Lower leg skin (tissue), 4 donors: ENCODE measurements around the gene RAB38. TPM values are rescaled to one million over a fixed set of nuclear protein-coding genes. Genes with fewer than 3 reads are reported as not detected.

Source experiments
- DNase-seq, 2 donors: peaks; one replicate each; pipeline ENCODE4 v3.0.0-alpha.2; 2019; ENCODE audit warnings: low spot score in 2 of 2
- H3K4me3 ChIP-seq: fragments of 200-600 bp; sonication (generic); 2 replicates; pipeline ENCODE4 v1.5.1; 2017; ENCODE audit warnings: mild to moderate bottlenecking, low read depth; ENCODE audit not compliant: poor library complexity, severe bottlenecking
- POLR2A ChIP-seq, 2 donors: fragments of 450-650 bp; IDR thresholded peaks; one replicate each; pipeline ENCODE4 v1.6.1; 2016 to 2017; ENCODE audit warnings: antibody characterized with exemption in 2 of 2, mild to moderate bottlenecking in 1 of 2, moderate library complexity in 1 of 2
- WGBS, 2 donors: methylation state at CpG; one replicate each; pipeline ENCODE4 v1.1.5; 2018; 5-methylcytosine and 5-hydroxymethylcytosine counted together
- intact Hi-C: fragments of 100-400 bp; cut with DNase I; formaldehyde crosslinking; loops from one replicate; pipeline ENCODE4 v1.15.0; 2023; ENCODE audit warnings: low total_unique reads
- total RNA-seq, 4 donors: library from RNA; depleted of rRNA; stranded (reverse); fragments of >200 nt; gene quantifications; one replicate each; pipeline ENCODE4 v1.1.0, GENCODE V29; 2016
- TF ChIP-seq, protein P1 (sequence below), 3 donors: fragments of 450-650 bp; IDR thresholded peaks; one replicate each; pipeline ENCODE4 v1.5.1; 2016; ENCODE audit warnings: antibody characterized with exemption in 3 of 3, mild to moderate bottlenecking in 3 of 3, moderate library complexity in 2 of 3

The RAB38 gene
- total RNA-seq, 4 donors from 2014 or later: 26.9 to 87.3 (median 69.6) TPM

DNA sequence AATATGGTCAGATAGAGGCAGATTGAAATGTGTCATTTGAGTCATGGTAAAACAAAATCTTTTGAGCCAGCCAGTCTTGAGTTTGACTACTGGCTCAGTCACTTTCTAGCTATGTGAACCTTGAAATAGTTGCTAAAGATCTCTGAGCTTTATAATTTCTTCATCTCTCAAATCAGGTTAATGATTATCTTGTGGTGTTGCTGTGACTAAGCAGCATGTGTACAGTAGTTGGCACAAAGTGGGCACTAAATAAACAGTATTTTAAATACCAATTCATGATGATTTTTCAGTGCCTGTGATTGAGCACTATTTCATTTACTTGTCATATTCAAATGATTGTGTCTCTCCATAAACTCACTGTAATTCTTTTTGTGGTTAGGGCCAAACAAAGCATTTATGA lies 70.8 kb downstream of the RAB38 start:
- no peak overlapping the region for H3K4me3 ChIP-seq
- TF ChIP-seq POLR2A (IDR thresholded peaks at IDR 0.05): no peak
- TF ChIP-seq, protein P1, sequence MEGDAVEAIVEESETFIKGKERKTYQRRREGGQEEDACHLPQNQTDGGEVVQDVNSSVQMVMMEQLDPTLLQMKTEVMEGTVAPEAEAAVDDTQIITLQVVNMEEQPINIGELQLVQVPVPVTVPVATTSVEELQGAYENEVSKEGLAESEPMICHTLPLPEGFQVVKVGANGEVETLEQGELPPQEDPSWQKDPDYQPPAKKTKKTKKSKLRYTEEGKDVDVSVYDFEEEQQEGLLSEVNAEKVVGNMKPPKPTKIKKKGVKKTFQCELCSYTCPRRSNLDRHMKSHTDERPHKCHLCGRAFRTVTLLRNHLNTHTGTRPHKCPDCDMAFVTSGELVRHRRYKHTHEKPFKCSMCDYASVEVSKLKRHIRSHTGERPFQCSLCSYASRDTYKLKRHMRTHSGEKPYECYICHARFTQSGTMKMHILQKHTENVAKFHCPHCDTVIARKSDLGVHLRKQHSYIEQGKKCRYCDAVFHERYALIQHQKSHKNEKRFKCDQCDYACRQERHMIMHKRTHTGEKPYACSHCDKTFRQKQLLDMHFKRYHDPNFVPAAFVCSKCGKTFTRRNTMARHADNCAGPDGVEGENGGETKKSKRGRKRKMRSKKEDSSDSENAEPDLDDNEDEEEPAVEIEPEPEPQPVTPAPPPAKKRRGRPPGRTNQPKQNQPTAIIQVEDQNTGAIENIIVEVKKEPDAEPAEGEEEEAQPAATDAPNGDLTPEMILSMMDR (IDR thresholded peaks at IDR 0.05): no peak
- intact Hi-C loops: no loop called here
- no peak for DNase-seq

DNA sequence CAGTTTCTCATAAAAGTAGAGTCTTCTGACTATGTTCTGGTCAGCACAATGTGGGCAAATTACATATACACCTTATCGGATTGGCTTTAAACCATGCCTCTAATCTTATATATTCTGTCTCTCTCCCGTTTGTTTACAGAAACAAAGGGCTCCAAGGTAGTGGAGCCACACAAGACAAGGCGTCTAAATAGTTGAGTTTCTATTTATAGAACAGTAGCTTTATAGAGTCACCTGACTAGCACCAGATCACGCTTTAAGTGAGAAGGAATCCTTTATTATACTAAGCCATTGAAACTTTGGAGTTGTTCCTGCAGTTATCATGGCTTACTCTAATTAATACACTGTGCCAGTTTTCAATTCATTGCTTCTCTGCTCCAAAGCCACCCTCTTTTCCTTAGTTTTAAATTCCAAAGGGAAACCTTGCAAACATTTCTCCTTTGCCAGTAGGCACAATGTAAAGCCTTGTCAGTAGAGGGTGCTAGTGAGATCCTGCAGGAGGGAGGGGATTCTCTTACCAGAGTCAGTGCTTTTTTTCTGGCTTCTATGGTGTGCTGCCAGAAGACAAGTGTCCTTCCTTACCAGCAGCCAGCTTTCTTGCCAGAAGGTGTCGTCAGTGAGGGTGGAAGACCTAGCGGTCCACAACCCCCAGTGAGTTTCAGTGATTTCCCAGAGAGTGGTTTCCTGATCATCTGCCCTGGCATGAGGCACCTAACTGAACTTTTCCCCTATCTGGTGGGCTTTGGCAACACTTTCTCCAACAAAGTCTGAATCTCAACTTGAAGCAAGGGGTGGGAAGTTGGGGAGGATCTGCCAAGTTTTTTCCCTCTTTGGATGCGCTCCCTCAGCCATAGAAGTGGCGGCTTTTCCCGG lies 71.7 kb downstream of the RAB38 start:
- DNase-seq: no peak
- no peak overlapping the region for H3K4me3 ChIP-seq
- 85 to 86% methylated on average over 9 of the region's 9 CpGs for WGBS, 2 donors
- intact Hi-C loops: no loop called here
- TF ChIP-seq POLR2A (IDR thresholded peaks at IDR 0.05): no peak
- TF ChIP-seq, protein P1 (IDR thresholded peaks at IDR 0.05): no peak

DNA sequence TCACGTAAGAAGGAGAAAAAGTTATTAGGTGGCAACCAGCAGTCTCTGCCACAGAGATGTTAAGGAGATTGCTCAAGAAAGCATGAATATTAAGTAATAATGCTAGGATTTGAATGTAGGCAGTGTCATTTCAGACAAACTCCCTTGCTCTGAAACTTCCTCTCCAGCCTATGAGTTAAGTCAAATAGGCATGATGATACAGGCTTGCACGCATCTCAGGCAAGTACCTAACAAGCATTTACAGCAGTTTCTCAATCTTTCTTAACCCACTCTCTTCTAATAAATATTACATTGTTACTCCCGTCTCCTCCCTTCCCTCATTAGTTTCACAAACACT lies 72.7 kb downstream of the RAB38 start:
- H3K4me3 ChIP-seq: no peak overlapping the region
- 41 to 47% methylated on average over 3 of the region's 3 CpGs for WGBS, 2 donors
- intact Hi-C loops: no loop called here
- TF ChIP-seq, protein P1 (IDR thresholded peaks at IDR 0.05): no peak
- no peak for TF ChIP-seq POLR2A (IDR thresholded peaks at IDR 0.05)
- DNase-seq: no peak

DNA sequence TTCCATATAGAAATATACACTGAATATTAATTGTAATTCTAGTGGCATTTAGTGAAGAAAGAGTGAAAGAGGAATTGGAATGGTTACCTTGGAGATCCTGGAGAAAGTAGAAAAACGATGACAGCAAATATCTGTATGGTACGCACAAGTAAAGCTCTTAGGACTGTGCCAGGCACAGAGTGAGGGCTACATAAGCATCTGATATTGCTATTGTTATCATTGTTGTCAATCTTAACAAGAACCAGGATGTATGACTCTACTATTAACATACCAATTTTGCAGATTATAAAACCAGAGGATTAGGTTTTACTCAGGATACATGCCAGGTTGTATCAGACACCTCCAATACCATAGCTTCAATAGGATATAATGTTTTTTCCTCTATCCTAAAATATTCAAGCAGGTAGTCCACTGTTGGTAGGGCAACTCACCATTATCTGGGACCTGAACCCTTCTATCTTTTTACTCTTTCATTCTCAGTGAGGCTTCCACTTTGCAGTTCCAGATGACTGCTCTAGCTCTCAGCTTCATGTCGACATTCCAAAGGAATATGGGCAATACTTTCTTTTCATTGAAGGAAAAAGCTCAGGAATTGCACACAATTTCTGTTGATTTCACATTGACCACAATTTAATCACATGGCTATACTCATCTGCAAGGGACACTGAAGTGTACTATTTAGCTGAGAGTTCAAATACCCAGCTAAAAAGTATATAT lies 73.2 kb downstream of the RAB38 start:
- DNase-seq: no peak
- WGBS, 2 donors: 52 to 72% methylated on average over 3 of the region's 3 CpGs
- no peak overlapping the region for H3K4me3 ChIP-seq
- intact Hi-C loops: no loop called here
- no peak for TF ChIP-seq POLR2A (IDR thresholded peaks at IDR 0.05)

DNA sequence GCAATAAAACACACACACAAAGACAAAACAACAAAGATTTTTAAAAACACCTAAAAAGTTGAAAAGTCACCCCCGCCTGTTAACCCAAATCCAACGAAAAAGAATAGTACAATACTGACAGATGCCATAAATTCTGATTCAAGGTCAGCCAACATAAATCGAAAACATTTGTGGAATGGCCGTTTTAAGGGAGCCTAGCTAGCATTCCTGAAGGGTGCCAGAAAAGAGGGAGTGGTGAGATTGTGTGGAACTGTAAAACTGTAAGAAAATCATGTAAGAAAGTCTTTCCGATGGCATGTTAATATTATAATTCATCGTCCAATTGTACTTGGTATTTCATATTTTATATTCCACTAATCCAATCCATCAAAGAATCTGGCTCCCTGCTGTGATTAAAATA lies 75.1 kb downstream of the RAB38 start:
- intact Hi-C loops: no loop called here
- no peak overlapping the region for H3K4me3 ChIP-seq
- TF ChIP-seq POLR2A (IDR thresholded peaks at IDR 0.05): no peak
- TF ChIP-seq, protein P1 (IDR thresholded peaks at IDR 0.05): no peak
- no peak for DNase-seq
- WGBS, 2 donors: 26 to 34% methylated on average over 6 of the region's 6 CpGs

DNA sequence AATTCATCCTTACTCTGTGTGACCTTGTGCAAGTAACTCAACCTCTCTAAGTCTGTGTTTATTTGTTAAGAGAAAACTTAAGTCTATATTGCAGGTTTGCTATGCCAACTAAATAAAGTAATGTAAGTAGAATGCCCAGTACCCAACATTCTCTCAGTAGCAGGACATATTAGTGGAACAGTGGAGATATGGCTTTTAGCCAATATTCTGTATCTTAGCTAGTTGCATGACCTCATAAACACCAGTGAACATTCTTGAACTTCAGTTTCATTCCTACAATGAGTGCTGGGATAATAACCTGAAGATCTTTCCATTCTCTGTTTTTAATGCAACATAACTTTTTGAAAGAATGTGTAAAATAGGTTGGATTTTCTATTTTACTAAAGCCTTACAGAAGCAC lies 77.0 kb downstream of the RAB38 start:
- no peak overlapping the region for H3K4me3 ChIP-seq
- TF ChIP-seq, protein P1 (IDR thresholded peaks at IDR 0.05): no peak
- no peak for TF ChIP-seq POLR2A (IDR thresholded peaks at IDR 0.05)
- no peak for DNase-seq
- intact Hi-C loops: no loop called here
